AG04449 (cell line): ENCODE measurements around the gene SNTB2.

Source experiments
- CTCF ChIA-PET: fragments of 350-600 bp; formaldehyde crosslinking; extraction: SDS; loops from one replicate; lab custom pipeline; 2021; ENCODE audit warnings: antibody characterized with exemption; lab: Yijun Ruan, JAX
- POLR2A ChIA-PET: fragments of 400-600, 350-600 bp; formaldehyde crosslinking; extraction: SDS; loops from one replicate; lab custom pipeline; 2020; ENCODE audit warnings: antibody characterized with exemption, inconsistent platforms; lab: Yijun Ruan, JAX
- DNase-seq: peaks from one replicate; pipeline ENCODE4 v3.0.0-alpha.2; 2010; ENCODE audit warnings: low read depth, low spot score
- H3K4me3 ChIP-seq: 2 replicates; pipeline ENCODE4 v1.5.1; 2011; ENCODE audit warnings: low read depth, mild to moderate bottlenecking, control low read depth, low read length
- CTCF ChIP-seq: IDR thresholded peaks from one replicate; pipeline ENCODE4 v1.5.1; 2011; ENCODE audit warnings: mild to moderate bottlenecking, moderate library complexity, low read length, control low read depth, inconsistent platforms; ENCODE audit not compliant: insufficient read depth; ENCODE audit errors: missing control alignments

The SNTB2 gene

GRCh38 chr16:69194488-69194887 lies 7.5 kb downstream of the SNTB2 start:
- DNase-seq = no peak
- no peak for TF ChIP-seq CTCF
- H3K4me3 ChIP-seq = no peak overlapping the region
- CTCF ChIA-PET = interaction anchor here (1.3 to 1.9 kb wide), 2 partner anchors 41 to 91 kb away, joined by 3 to 6 read pairs; no protein-coding TSS in a partner anchor
- POLR2A ChIA-PET = interaction anchor here (1.6 kb wide), 1 partner anchor 82 kb away, joined by 3 read pairs; no protein-coding TSS in a partner anchor

GRCh38 chr16:69195369-69196029 lies 8.5 kb downstream of the SNTB2 start:
- TF ChIP-seq CTCF = no peak
- H3K4me3 ChIP-seq = no peak overlapping the region
- CTCF ChIA-PET = interaction anchor here (1.3 kb wide), 1 partner anchor 42 kb away, joined by 3 read pairs; no protein-coding TSS in a partner anchor
- POLR2A ChIA-PET = no interaction called here
- no peak for DNase-seq

- DNase-seq = no peak
- ChIA-PET CTCF (no interaction called here), POLR2A (no interaction called here)
- no peak overlapping the region for H3K4me3 ChIP-seq
- TF ChIP-seq CTCF = no peak
Observed at GRCh38 chr16:69197573-69197972, 10.6 kb downstream of the SNTB2 start.

GRCh38 chr16:69199382-69199781 lies 12.4 kb downstream of the SNTB2 start:
- CTCF ChIA-PET = interaction anchor here (1.1 kb wide), 1 partner anchor 111 kb away, joined by 3 read pairs; no protein-coding TSS in a partner anchor
- POLR2A ChIA-PET = no interaction called here

GRCh38 chr16:69201291-69201690 lies 14.3 kb downstream of the SNTB2 start:
- ChIA-PET POLR2A (no interaction called here), CTCF (no interaction called here)
- TF ChIP-seq CTCF = no peak
- no peak for DNase-seq
- no peak overlapping the region for H3K4me3 ChIP-seq

More at GRCh38 chr16:69199382-69199781, 12.4 kb downstream of the SNTB2 start:
- H3K4me3 ChIP-seq = no peak overlapping the region
- DNase-seq = no peak
- TF ChIP-seq CTCF = no peak

- H3K4me3 ChIP-seq = no peak overlapping the region
- DNase-seq = no peak
- ChIA-PET POLR2A (no interaction called here), CTCF (no interaction called here)
- TF ChIP-seq CTCF = no peak
Observed at GRCh38 chr16:69201787-69202186, 14.8 kb downstream of the SNTB2 start.
